ENCODE measurements around the gene SLC12A2.

DNA sequence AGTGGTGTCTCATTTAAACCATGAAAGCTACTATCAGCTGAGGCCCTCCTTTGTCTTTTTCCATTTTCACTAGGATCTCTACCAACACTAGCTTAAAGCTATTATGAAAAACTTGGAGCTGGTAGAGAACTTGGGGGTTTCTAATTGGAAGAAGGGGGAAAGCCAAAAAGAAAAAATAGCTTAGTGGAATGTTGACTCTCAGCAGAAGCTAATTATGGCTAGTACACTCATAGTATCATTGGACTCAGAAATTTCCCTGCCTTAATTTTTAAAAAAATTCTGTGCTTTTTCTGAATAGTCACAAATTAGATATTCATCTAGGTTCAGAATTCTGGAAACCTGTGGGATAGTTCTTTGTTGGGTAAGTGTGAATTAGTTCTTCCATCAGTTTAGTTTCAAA, 8.0 kb downstream of the SLC12A2 start:
- TF ChIP-seq POLR2AphosphoS5 (IDR thresholded peaks at IDR 0.05; ENCODE audit: low read depth, low read length) = no peak
- TF ChIP-seq TAF1 (IDR thresholded peaks at IDR 0.05; ENCODE audit: borderline replicate concordance, insufficient read depth, low read length) = no peak
- TF ChIP-seq SIN3A (IDR thresholded peaks at IDR 0.05; ENCODE audit: borderline replicate concordance, insufficient read depth, low read length) = no peak

All from PFSK-1 (cell line).